Erythroblast (primary cell): Measurements from ENCODE around the gene EIPR1.

Experiments used
- GATA1 ChIP-seq: IDR thresholded peaks from 2 replicates; pipeline ENCODE4 v1.6.1; 2011; ENCODE audit warnings: low read depth, mild to moderate bottlenecking, control low read depth, low read length, moderate library complexity
- POLR2A ChIP-seq: IDR thresholded peaks from 2 replicates; pipeline ENCODE4 v1.6.1; 2011; ENCODE audit warnings: mild to moderate bottlenecking, low read length

- TF ChIP-seq POLR2A: no peak
- no peak for TF ChIP-seq GATA1
Observed at GRCh38 chr2:3292416-3292815, 85.2 kb downstream of the EIPR1 start.
